DMS 273 (cell line): Measurements from ENCODE around the gene FUT4.
"Not testable (repeated sequence)": the region's sequence is repeated elsewhere in the genome, so short reads cannot be mapped to it uniquely, and the experiment has no call there.

Experiments used
- DNase-seq: peaks from one replicate; lab custom pipeline; 2025; ENCODE audit not compliant: unreplicated experiment; lab: John Stamatoyannopoulos, UW

The FUT4 gene

GRCh38 chr11:94543695-94544645 is at the start of gene FUT4:
Gene FUT4 (plus strand): TSS chr11:94543921. CDS start chr11:94544134, 213 bp downstream.
- DNase-seq, result peak; percentile 89

GRCh38 chr11:94494126-94494680 is 49.5 kb upstream of the FUT4 start:
- DNase-seq, result peak; percentile 37

GRCh38 chr11:94500181-94500580 is 43.5 kb upstream of the FUT4 start:
- DNase-seq, result no peak

- DNase-seq, result no peak
Measured at GRCh38 chr11:94501522-94501921, 42.2 kb upstream of the FUT4 start.

GRCh38 chr11:94504689-94505293 is 38.9 kb upstream of the FUT4 start:
- peak; percentile 58 for DNase-seq

- DNase-seq, result not testable (repeated sequence)
Measured at GRCh38 chr11:94506513-94506912, 37.2 kb upstream of the FUT4 start.

GRCh38 chr11:94507485-94507884 is 36.2 kb upstream of the FUT4 start:
- no peak for DNase-seq

- peak; percentile 56 for DNase-seq
Measured at GRCh38 chr11:94511932-94512781, 31.6 kb upstream of the FUT4 start, which contains the start of gene C11orf97. Gene C11orf97 (plus strand): TSS chr11:94512461. CDS start chr11:94512529, 68 bp downstream.

- DNase-seq, result peak; percentile 35
Measured at GRCh38 chr11:94513091-94513490, 30.6 kb upstream of the FUT4 start.

- no peak for DNase-seq
Measured at GRCh38 chr11:94515398-94515797, 28.3 kb upstream of the FUT4 start.

- DNase-seq, result no peak
Measured at GRCh38 chr11:94516725-94517124, 27.0 kb upstream of the FUT4 start.

- DNase-seq, result no peak
Measured at GRCh38 chr11:94518300-94518699, 25.4 kb upstream of the FUT4 start.

- DNase-seq, result peak; percentile 52
Measured at GRCh38 chr11:94519478-94520084, 24.1 kb upstream of the FUT4 start.

GRCh38 chr11:94521684-94522083 is 22.0 kb upstream of the FUT4 start:
- peak; percentile 6 for DNase-seq

GRCh38 chr11:94524341-94524740 is 19.4 kb upstream of the FUT4 start:
- DNase-seq, result no peak

- peak; percentile 81 for DNase-seq
Measured at GRCh38 chr11:94525546-94526324, 18.0 kb upstream of the FUT4 start.

- peak; percentile 3 for DNase-seq
Measured at GRCh38 chr11:94526645-94527438, 16.9 kb upstream of the FUT4 start.

- no peak for DNase-seq
Measured at GRCh38 chr11:94528551-94528950, 15.2 kb upstream of the FUT4 start.

- DNase-seq, result no peak
Measured at GRCh38 chr11:94532211-94532610, 11.5 kb upstream of the FUT4 start.
